ENCODE results near the gene NDFIP2.
"Not testable (repeated sequence)": the region's sequence is repeated elsewhere in the genome, so short reads cannot be mapped to it uniquely, and the experiment has no call there.

The NDFIP2 gene

GRCh38 chr13:79533781-79534400 lies 52.9 kb downstream of the NDFIP2 start:
- DNase-seq (ENCODE audit: low spot score) = no peak

- DNase-seq (ENCODE audit: low spot score) = no peak
Measured at GRCh38 chr13:79534596-79534995, 53.6 kb downstream of the NDFIP2 start.

- DNase-seq (ENCODE audit: low spot score) = no peak
Measured at GRCh38 chr13:79538757-79539156, 57.8 kb downstream of the NDFIP2 start.

DNA sequence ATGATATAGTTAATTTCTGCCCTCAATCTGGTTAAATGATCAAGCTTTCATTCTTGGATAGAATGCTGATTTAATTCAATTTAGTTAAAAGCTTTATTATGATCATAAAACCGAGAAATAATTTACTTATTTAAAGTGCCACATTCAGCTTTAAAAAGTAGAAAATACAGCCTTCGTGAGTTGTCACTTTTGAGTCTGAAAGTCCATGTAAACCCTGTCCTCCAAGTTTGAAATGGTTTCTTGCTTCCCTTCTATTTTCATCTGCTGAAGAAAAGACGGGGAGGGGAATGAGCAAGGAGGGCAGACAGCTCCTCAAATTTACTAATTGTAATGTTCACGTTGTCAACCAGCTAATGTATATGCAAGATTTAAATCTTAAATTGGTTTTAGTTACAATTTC lies 59.5 kb downstream of the NDFIP2 start:
- no peak for DNase-seq (ENCODE audit: low spot score)

DNA sequence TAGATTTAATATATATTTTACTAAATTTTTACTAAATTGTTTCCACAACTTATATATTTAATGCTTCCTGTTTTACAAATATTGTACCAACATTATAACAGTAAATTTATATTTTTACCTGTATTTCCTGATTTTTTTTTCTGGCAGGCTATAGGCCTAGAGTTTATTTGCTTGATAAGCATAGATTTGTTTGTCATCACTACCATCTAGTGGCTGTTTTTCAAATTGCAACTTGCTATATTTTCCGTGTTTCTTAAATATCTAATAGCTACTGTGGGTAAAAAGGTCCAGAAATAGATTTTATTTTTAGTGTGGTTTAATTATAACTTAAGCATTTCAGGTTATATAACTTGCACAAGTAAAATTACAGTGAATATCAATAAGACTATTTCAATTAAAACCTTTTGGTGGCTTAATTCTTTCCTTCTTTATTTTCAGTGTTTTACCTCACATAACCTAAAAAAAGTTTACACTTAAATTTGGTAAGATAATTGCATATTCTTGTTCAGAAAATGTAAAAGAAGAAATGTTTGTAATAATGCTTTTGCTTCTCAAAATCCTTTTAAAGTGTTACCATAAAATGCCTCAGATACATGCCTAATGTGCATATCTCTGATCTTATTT lies 60.6 kb downstream of the NDFIP2 start:
- peak; percentile 83 for DNase-seq (ENCODE audit: low spot score)

DNA sequence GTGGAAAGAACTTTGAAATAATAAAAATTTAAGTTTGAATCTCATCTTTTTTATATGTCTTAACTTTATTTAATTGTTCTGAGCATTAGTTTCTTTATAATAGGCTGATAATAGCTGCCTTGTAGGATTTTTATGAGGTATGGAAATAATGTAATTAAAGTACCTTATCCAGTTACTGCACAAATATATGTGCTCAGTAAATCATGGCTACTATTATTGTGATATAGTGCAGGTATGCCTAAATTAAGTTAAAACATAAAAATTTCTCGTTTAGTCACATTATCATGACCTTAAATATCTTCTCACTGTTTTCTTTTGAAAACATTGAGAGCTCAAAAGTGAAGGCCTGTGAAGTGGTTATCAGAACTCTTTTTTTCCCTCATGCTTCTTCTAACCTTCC lies 62.9 kb downstream of the NDFIP2 start:
- no peak for DNase-seq (ENCODE audit: low spot score)

DNA sequence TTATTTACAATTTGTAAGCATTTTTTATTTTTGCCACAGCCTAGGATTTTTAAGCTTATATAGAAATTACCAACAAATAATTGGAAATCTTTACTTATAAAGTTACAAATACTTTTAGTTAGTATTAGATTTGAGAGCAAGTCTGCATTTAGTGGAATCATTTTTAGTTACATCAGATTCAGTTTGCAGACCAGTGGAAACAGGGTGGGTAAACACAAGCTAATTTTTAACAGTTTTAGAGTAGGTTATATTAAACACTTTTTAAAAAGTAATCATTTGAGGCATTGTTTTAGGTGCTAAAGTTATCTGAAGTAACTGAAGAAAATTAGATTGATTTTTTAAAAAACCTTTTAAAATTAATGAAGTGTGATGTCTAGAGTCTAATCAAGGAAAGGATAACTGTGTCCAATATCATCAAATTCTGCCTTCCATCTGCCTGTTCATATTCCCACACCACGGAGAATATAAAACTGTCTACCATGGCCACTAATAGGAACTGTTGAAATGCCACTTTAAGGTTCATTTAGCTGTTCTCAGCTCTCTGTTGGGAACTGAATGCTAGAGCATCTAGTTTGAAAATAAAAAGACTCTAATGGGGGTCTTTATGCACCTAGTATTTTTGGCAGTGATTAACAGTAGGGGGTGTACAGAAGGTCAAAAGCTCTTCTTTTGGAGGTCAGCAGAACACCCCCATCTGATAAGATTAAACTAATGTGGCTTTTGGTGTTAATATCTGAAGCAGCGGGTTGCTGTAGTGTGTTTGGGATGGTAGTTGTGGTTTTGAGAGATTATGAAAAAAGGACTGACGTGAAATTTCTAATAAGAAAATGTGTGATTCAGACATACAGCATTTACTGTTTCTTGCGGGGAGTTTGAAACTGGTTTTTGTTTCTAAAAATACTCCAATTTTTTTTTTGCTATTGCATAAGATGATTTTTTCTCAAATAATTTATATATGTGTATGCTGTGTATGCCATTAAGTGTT lies 66.5 kb downstream of the NDFIP2 start:
- DNase-seq (ENCODE audit: low spot score) = no peak

DNA sequence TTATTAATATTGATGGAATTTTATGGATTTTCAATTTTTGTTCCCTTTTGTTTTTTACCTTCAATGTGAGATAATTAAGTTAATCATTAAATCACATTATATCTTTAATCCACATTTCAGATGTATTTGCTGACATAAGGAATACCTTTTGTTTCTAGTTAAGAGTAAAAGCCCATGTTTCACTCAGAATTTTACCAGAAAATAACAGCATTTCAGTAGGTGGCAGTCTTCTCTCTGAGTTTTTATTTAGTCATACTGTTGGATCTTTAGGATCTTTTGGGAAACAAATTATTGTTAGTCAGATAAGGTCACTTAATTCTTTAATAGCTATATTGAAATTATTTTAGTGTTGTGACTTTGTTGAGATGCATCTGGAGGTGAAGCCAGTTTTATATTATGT lies 67.9 kb downstream of the NDFIP2 start:
- DNase-seq (ENCODE audit: low spot score) = no peak

DNA sequence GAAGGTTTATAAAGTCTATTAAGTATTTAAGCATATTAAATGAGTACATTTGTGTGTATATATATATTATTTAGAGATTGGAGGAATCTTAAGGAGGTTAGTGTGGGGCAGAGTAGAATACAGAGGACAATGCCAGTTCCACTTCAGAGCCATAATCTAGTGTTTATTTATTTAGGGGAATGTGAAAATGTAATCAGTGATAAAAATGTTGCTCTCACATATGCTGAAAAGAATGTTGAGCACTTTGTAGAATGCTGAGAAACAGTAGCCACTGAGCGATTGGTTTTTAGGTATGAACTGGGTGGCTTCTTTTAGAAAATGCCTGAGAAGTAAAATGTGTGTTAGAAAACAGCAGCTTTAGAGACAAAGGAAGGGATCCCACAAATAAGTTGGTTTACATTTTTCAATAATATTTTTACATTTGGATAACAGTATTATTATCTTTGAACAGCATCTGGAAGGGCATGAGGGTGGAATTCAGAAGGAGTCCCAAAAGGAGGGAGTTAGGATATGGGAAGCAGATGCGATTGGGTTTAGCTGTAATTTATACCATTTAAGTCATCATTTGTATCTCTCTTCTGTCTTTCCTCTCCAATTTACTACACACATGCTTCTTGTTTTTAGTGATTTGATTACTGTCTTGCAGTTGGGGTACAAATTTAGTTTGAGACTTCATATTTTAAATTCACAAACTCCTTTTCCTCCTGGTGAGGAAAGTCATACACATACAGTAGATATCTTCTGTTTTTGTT lies 68.6 kb downstream of the NDFIP2 start:
- DNase-seq (ENCODE audit: low spot score) = no peak

- DNase-seq (ENCODE audit: low spot score) = no peak
Measured at GRCh38 chr13:79557666-79558065, 76.7 kb downstream of the NDFIP2 start.

GRCh38 chr13:79560954-79561353 lies 80.0 kb downstream of the NDFIP2 start:
- no peak for DNase-seq (ENCODE audit: low spot score)

DNA sequence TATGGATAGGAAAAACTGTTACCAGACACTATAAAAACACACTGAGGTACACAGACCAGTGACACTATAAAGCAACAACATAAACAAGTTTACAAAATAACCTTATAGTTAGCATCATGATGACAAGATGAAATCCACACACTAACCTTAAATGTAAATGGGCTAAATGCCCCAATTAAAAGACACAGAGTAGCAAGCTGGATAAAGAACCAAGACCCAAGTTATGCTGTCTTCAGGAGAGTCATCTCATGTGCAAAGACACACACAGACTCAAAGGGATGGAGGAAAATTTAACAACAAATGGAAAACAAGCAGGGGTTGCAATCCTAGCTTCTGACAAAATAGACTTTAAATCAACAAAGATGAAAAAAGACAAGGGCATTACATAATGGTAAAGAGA lies 81.6 kb downstream of the NDFIP2 start:
- DNase-seq (ENCODE audit: low spot score) = no peak

DNA sequence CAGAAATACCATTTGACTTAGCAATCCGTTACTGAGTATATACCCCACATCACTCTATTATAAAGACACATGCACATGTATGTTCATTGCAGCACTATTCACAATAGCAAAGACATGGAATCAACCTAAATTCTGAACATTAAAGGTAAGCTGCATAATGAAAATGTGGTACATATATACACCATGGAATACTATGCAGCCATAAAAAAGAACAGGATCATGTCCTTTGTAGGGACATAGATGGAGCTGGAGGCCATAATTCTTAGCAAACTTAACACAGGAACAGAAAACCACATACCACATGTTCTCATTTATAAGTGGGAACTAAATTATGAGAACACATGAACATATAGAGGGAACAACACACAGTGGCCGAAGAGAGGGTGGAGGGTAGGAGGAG lies 85.2 kb downstream of the NDFIP2 start:
- no peak for DNase-seq (ENCODE audit: low spot score)

GRCh38 chr13:79571147-79571546 lies 90.2 kb downstream of the NDFIP2 start:
- DNase-seq (ENCODE audit: low spot score) = no peak

DNA sequence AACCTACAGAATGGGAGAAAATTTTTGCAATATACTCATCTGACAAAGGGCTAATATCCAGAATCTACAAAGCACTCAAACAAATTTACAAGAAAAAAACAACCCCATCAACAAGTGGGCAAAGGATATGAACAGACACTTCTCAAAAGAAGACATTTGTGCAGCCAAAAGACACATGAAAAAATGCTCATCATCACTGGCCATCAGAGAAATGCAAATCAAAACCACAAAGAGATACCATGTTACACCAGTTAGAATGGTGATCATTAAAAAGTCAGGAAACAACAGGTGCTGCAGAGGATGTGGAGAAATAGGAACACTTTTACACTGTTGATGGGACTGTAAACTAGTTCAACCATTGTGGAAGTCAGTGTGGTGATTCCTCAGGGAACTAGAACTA lies 92.9 kb downstream of the NDFIP2 start:
- not testable (repeated sequence) for DNase-seq (ENCODE audit: low spot score)

GRCh38 chr13:79581870-79582315 lies 100.9 kb downstream of the NDFIP2 start:
- DNase-seq (ENCODE audit: low spot score) = peak; percentile 26

- DNase-seq (ENCODE audit: low spot score) = no peak
Measured at GRCh38 chr13:79582896-79583295, 101.9 kb downstream of the NDFIP2 start.

DNA sequence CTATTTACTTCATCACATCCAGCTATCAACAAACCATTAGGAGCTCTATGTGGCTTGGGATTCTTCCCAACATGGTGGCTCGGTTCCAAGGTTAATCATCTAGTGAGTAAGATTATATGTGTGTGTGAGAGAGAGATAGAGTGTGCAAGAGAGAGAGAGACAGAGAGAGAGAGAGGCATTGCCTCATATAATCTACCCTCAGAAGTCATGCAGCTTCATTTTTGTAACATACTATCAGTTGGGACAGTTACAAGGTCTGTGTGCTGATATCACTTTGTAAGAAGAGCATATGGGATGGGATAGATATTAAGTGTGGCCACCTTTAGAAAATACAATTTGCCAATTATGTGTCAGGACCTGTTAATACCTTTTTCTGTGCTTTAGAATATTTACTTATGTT lies 104.1 kb downstream of the NDFIP2 start:
- no peak for DNase-seq (ENCODE audit: low spot score)

DNA sequence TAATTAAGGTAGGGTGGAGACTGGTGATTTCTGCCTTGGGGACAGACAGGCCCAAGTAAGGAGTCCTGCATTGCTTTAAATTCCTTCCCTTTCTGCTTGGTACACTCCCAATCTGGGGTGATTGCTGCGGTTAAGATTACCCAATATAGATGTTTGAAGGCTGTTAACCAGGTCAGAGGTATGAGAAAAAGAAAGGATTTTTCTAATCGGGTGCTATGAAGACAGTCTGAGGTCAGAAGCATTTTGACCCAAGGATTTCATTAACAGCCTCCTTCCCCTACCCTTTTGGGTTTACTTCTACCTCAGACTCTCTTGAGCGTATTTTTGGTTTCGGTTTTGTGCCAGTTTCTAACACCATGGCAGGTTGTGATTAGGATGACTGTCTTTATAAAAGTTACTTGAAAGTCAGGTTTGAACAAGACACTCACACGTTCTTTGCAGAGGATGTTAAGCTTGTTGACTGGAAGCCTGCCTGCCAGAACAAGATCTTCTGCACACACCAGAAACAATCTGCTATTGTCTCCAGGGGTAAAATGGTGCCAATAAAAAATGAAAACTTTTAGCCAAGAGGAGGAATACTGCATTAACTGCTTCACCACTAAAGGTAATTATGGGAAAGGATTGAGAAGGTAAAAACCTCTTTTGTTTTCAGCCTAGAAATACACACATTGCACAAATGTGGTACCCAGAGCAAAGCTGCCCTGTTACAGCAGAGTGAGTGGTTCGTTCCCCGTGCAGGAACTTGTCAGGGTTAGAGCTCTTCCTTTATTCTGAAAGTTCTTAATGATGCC lies 108.8 kb downstream of the NDFIP2 start:
- DNase-seq (ENCODE audit: low spot score) = no peak

DNA sequence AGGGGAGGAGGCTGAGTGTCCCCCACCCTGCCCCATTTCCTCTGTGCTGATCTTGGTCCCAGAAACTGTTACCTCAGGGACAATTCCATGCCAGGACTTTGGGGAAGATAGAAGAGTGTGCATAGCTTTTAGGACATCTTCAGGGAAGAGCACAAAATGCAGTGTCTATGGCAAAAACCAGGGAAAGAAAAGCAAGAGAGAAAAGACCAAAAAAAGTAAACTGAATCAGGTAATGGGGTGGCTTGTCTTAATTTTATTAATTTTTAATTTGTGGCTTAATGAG lies 109.4 kb downstream of the NDFIP2 start:
- DNase-seq (ENCODE audit: low spot score) = no peak

DNA sequence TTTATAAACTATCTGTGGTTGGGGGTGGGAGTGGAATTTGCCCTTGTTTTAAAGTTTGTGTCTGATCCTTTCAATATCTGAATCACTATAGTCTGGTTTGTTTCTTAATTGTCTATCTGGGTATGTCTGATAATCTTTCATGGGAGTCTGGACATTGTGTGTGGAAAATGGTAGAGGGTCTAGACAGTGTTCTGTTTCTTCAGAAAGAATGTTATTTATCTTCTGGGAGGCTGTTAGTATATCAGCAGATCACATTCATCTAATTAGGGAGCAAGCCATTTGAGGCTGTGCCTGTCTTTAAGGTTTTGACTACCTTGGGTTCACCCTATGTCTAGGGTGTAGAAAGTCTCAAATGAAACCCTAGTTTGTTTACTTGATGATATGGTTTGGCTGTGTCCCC lies 110.5 kb downstream of the NDFIP2 start:
- DNase-seq (ENCODE audit: low spot score) = no peak

DNA sequence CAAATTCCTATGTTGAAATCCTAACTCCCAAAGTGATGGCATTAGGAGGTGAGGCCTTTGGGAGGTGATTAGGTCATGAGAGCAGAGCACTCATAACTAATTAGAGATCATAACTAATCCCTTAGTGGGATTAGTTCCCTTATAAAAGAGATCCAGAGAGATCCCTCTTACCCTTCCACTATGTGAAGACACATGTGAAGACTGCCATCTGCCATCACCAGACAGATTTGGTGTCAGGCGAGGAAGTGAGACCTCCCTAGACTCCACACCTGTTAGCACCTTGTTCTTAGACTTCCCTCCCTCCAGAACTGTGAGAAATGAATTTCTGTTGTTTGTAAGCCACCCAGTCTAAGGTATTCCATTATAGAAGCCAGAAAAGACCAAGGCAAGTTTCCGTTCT lies 112.2 kb downstream of the NDFIP2 start:
- no peak for DNase-seq (ENCODE audit: low spot score)
